DND-41 (cell line): ENCODE data around the gene TECPR2.

Source experiments
- EZH2 ChIP-seq: IDR thresholded peaks from 3 replicates; pipeline ENCODE4 v1.6.1; 2012; ENCODE audit warnings: borderline replicate concordance, low read depth, mild to moderate bottlenecking, moderate library complexity, low read length, inconsistent platforms; ENCODE audit not compliant: severe bottlenecking
- TF ChIP-seq, protein P1 (sequence below): IDR thresholded peaks from 2 replicates; pipeline ENCODE4 v1.5.1; 2012; ENCODE audit warnings: borderline replicate concordance, low read length, moderate library complexity, mild to moderate bottlenecking; ENCODE audit not compliant: poor library complexity, severe bottlenecking; ENCODE audit errors: extremely low read depth

- TF ChIP-seq, protein P1, sequence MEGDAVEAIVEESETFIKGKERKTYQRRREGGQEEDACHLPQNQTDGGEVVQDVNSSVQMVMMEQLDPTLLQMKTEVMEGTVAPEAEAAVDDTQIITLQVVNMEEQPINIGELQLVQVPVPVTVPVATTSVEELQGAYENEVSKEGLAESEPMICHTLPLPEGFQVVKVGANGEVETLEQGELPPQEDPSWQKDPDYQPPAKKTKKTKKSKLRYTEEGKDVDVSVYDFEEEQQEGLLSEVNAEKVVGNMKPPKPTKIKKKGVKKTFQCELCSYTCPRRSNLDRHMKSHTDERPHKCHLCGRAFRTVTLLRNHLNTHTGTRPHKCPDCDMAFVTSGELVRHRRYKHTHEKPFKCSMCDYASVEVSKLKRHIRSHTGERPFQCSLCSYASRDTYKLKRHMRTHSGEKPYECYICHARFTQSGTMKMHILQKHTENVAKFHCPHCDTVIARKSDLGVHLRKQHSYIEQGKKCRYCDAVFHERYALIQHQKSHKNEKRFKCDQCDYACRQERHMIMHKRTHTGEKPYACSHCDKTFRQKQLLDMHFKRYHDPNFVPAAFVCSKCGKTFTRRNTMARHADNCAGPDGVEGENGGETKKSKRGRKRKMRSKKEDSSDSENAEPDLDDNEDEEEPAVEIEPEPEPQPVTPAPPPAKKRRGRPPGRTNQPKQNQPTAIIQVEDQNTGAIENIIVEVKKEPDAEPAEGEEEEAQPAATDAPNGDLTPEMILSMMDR, result no peak
- TF ChIP-seq EZH2, result no peak
Measured at GRCh38 chr14:102356280-102356679, 6.5 kb upstream of the TECPR2 start.
